Naive thymus-derived CD8-positive, alpha-beta T cell (primary cell): ENCODE measurements around the gene IKBKE. TPM values are rescaled to one million over a fixed set of nuclear protein-coding genes. Genes with fewer than 3 reads are reported as not detected.

Experiments used
- ATAC-seq, 2 donors: fragments of 150-1000 bp; cut with Tn5 transposase in 1 of 2; sonication (Bioruptor Pico), chemical (Tn5 transposase) in 1 of 2; 1 replicate in 1 of 2; 2 replicates in 1 of 2; pipeline ENCODE4 v1.10.0; 2021; ENCODE audit warnings: mild to moderate bottlenecking in 2 of 2, moderate library complexity in 2 of 2
- POLR2A ChIA-PET: fragments of 350-600 bp; sonication (Branson Sonifier 250); formaldehyde crosslinking; loops from one replicate; lab custom pipeline; 2021; ENCODE audit warnings: antibody characterized with exemption; lab: Charles Lee
- DNase-seq, 10 donors: peaks; one replicate each; pipeline versions ENCODE4 v3.0.0 to v3.0.0-alpha.2; 2020 to 2022
- H3K27ac Mint-ChIP-seq, 10 donors: one replicate each; pipeline ENCODE4 v1.8.0; 2020 to 2022; ENCODE audit warnings: mild to moderate bottlenecking in 10 of 10, mixed read lengths in 10 of 10, moderate library complexity in 4 of 10, inconsistent platforms in 1 of 10
- H3K27me3 Mint-ChIP-seq, 5 donors: one replicate each; pipeline ENCODE4 v1.8.0; 2021 to 2022; ENCODE audit warnings: mixed read lengths in 5 of 5
- H3K36me3 Mint-ChIP-seq, 3 donors: one replicate each; pipeline ENCODE4 v1.8.0; 2020 to 2022; ENCODE audit warnings: mixed read lengths in 3 of 3, mild to moderate bottlenecking in 2 of 3, inconsistent platforms in 1 of 3
- H3K4me1 Mint-ChIP-seq, 4 donors: one replicate each; pipeline ENCODE4 v1.8.0; 2021 to 2022; ENCODE audit warnings: mixed read lengths in 4 of 4
- H3K4me3 Mint-ChIP-seq, 10 donors: one replicate each; pipeline ENCODE4 v1.8.0; 2020 to 2022; ENCODE audit warnings: mild to moderate bottlenecking in 10 of 10, mixed read lengths in 10 of 10, moderate library complexity in 6 of 10, inconsistent platforms in 1 of 10
- H3K9me3 Mint-ChIP-seq, 9 donors: one replicate each; pipeline ENCODE4 v1.8.0; 2020 to 2022; ENCODE audit warnings: mixed read lengths in 9 of 9, mild to moderate bottlenecking in 3 of 9, inconsistent platforms in 1 of 9, moderate library complexity in 1 of 9
- polyA plus RNA-seq, 3 donors: library from polyadenylated mRNA; unstranded; fragments of 300-500 nt; fragmentation: Illumina TruSeq; gene quantifications; one replicate each; pipeline ENCODE4 v1.2.3, GENCODE V29; 2021
- total RNA-seq, 8 experiments: library from RNA in 2 of 8; stranded (reverse) in 2 of 8; gene quantifications; one replicate each; pipeline ENCODE4 v1.2.3 and lab custom pipeline; 2021 to 2026

Gene IKBKE
- total and polyA plus RNA-seq, 5 experiments from 2014 or later = 40.5 to 87.3 (median 57.0) TPM

DNA sequence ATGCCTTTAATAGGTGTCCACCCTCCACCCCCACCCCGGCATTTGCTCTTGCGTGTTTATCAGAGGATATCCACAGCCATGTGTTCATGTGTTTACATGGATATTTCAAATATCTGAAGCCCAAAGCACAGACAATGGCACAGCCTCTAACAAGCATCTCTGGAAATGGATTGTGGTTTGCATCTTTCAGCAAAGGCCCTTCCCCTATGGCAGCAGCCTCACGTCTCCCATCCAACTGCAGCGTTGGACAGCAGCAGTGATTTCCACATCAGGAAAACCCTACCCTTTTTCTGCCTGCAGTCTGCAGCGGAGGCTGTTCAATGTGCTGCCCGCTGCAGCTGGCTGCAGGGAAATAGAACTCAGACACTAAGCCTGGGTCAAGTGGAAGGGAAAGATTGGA, 38.7 kb downstream of the IKBKE start:
- H3K27me3 Mint-ChIP-seq = peaks cover 10 to 29% (median 14%) of the 10 kb centered on the region in 5 donors

DNA sequence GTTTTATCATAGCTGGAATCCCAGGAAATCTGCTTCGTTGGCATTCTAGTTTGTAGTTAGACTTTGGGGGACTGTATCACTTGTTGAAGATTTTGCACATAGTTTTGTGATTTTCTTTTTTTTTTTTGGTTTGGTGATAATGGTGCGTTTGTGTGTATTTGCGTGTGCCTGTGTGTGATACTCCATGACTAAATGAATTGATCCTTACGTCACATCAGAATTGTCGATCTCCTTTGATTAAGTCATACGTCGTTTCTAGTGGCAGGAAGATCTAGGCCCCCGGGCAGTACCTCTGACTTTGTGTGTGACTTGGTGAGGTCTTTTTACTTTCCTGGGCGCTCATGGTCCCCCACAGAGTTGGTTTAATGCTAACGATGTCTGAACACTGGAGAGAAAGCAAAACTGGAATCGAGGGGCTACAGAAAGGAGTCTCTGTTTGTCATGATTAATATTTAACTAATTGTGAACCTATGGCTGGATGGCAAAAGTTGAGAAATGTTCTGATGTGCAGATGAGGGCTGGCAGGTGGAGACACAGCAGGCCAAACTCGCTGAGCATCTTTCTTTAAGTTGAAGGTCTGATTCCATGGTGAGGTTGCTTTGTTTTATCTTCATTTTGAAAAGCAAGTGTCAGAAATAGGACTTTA, 39.5 kb downstream of the IKBKE start:
- POLR2A ChIA-PET = interaction anchor here (0.7 kb wide), 1 partner anchor 89 kb away, joined by 5 read pairs; no protein-coding TSS in a partner anchor

More for the DNA sequence above, 38.7 kb downstream of the IKBKE start:
- POLR2A ChIA-PET = interaction anchor here (0.7 kb wide), 1 partner anchor 90 kb away, joined by 5 read pairs; no protein-coding TSS in a partner anchor
- no peaks in the 10 kb centered on the region for H3K9me3 Mint-ChIP-seq
- ATAC-seq = no peak
- peaks cover 14 to 40% (median 38%) of the 10 kb centered on the region in 4 donors for H3K4me1 Mint-ChIP-seq
- peak overlapping the region; percentile 16 to 86 (median 74) for H3K4me3 Mint-ChIP-seq
- no peak for DNase-seq
- peak overlapping the region in 2 of 10 donors; percentile 8 to 23 for H3K27ac Mint-ChIP-seq
- no peaks in the 10 kb centered on the region for H3K36me3 Mint-ChIP-seq

GRCh38 chr1:206510371-206510770, 40.1 kb downstream of the IKBKE start:
- no peak overlapping the region for H3K4me3 Mint-ChIP-seq
- H3K4me1 Mint-ChIP-seq = peaks cover 6 to 27% (median 26%) of the 10 kb centered on the region in 4 donors
- H3K27me3 Mint-ChIP-seq = peaks cover 12 to 29% (median 15%) of the 10 kb centered on the region in 5 donors
- POLR2A ChIA-PET = no interaction called here
- no peak overlapping the region for H3K27ac Mint-ChIP-seq
- no peak for ATAC-seq
- DNase-seq = no peak
- H3K9me3 Mint-ChIP-seq = no peaks in the 10 kb centered on the region
- no peaks in the 10 kb centered on the region for H3K36me3 Mint-ChIP-seq

More for the DNA sequence above, 39.5 kb downstream of the IKBKE start:
- peak overlapping the region in 4 of 10 donors; percentile 3 to 58 (median 42) for H3K4me3 Mint-ChIP-seq
- DNase-seq (no peak), ATAC-seq (no peak)
- H3K27ac Mint-ChIP-seq = peak overlapping the region in 2 of 10 donors; percentile 13 to 20
- H3K4me1 Mint-ChIP-seq = peaks cover 9 to 33% (median 31%) of the 10 kb centered on the region in 4 donors
- H3K36me3 Mint-ChIP-seq = no peaks in the 10 kb centered on the region
- no peaks in the 10 kb centered on the region for H3K9me3 Mint-ChIP-seq
- H3K27me3 Mint-ChIP-seq = peaks cover 12 to 29% (median 15%) of the 10 kb centered on the region in 5 donors

DNA sequence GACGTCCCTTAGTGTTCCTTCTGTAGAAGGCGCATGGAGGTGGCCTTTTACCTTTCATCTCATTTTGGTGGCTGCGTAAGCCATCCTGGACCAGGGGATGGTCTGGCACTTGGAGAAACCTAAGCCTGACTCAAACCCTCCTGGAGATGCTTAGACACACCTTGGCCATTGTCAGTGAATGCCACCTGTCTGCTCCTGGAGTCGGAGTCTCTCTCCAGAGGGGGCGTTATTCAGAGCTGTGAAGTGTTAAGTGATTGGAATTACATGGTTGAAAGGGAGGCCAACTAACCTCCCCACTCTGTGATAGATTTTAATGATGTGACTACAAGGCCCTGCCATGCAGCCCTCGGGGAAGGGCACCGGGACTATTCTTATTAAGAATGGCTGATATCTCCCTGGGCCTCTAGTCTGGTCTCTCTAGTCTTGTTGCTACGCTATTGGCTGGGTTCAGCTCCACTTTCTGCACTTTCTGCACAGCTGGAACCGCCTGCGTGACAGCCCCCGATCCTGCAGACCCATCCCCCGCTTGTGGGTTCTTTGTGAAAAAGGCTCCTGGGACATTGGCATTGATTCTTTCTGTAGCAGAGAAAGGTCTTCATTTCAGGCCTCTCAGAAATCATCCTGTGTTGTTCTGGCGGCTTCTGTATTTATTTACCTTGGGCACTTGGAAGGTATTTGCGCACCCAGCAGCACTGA, 41.2 kb downstream of the IKBKE start:
- no peaks in the 10 kb centered on the region for H3K36me3 Mint-ChIP-seq
- peaks cover 4 to 25% (median 18%) of the 10 kb centered on the region in 4 donors for H3K4me1 Mint-ChIP-seq
- ATAC-seq (no peak), DNase-seq (no peak)
- H3K27me3 Mint-ChIP-seq = peaks cover 13 to 29% (median 15%) of the 10 kb centered on the region in 5 donors
- no peak overlapping the region for H3K4me3 Mint-ChIP-seq
- POLR2A ChIA-PET = no interaction called here
- no peaks in the 10 kb centered on the region for H3K9me3 Mint-ChIP-seq
- H3K27ac Mint-ChIP-seq = peak overlapping the region in 3 of 10 donors; percentile 33 to 66 (median 37)

DNA sequence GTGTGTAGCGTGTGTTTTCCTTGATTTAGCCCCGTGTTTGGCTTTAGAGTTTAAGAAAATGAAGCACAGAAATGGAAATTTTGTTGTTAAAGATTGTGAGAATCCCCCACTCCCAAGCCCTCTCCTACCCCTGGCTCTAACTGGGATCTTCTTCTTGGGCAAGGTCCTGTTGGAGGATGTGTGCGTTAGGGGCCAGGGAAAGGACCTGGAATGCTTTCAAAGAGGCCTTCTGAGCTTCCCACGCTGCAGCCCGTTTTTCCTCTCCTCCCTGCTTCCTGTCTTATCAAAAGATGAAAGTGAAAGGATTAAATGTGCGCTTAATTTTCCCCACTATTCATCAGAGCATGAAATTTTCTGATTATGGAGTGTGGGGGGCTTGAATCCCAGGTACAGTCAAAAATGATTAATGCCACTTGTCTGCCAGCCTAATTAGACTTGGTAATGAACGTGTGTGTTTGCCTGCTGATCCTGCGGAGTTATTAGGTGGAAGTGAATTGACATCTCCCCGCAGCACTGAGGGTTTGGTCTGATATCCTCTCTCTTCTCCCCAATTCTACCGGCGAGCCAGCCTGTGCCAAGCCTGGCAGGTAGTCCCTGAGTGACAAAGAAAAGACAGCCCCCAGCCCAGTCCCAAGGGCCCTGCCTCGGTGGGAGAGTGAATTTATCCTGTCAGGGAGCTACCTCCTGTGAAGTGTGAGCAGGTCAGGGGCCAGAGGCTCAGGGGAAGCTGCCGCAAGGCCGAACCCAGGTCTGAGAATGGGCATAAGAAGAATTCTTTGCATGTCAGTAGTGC, 42.0 kb downstream of the IKBKE start:
- no peak for DNase-seq
- H3K36me3 Mint-ChIP-seq = no peaks in the 10 kb centered on the region
- peaks cover 4 to 22% (median 14%) of the 10 kb centered on the region in 4 donors for H3K4me1 Mint-ChIP-seq
- ATAC-seq = no peak
- POLR2A ChIA-PET = no interaction called here
- peaks cover 13 to 29% (median 15%) of the 10 kb centered on the region in 5 donors for H3K27me3 Mint-ChIP-seq
- H3K4me3 Mint-ChIP-seq = no peak overlapping the region
- H3K27ac Mint-ChIP-seq = no peak overlapping the region
- no peaks in the 10 kb centered on the region for H3K9me3 Mint-ChIP-seq

DNA sequence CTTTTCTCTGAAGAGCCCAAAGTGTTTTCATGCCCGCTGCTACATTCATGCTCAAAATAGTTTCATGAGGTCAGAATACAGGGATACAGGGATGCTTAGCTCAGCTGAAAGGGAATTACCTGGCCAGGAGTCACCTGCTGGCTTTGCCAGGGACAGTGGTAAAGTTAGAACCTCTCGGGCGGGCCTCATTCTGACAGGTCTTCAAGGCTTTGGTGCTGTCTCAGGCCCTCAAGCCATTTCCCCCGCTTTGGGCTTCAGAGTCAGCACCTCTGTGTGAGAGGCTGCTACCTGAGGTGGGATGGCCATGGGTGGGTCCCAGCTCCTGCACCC, 42.5 kb downstream of the IKBKE start:
- Mint-ChIP-seq H3K4me3 (no peak overlapping the region), H3K27me3 (peaks cover 13 to 29% (median 15%) of the 10 kb centered on the region in 5 donors), H3K36me3 (no peaks in the 10 kb centered on the region), H3K4me1 (peaks cover 4 to 22% (median 14%) of the 10 kb centered on the region in 4 donors), H3K27ac (no peak overlapping the region), H3K9me3 (no peaks in the 10 kb centered on the region)
- DNase-seq = no peak
- ATAC-seq = no peak
- POLR2A ChIA-PET = no interaction called here

GRCh38 chr1:206513312-206514111, 43.2 kb downstream of the IKBKE start:
- ATAC-seq (no peak), DNase-seq (no peak)
- Mint-ChIP-seq H3K27me3 (peaks cover 13 to 27% (median 15%) of the 10 kb centered on the region in 5 donors), H3K36me3 (no peaks in the 10 kb centered on the region), H3K27ac (no peak overlapping the region), H3K4me1 (peaks cover 4 to 16% (median 7%) of the 10 kb centered on the region in 4 donors), H3K9me3 (no peaks in the 10 kb centered on the region), H3K4me3 (no peak overlapping the region)
- POLR2A ChIA-PET = no interaction called here

GRCh38 chr1:206514813-206515387, 44.6 kb downstream of the IKBKE start:
- Mint-ChIP-seq H3K4me1 (peaks cover 0 to 8% (median 0%) of the 10 kb centered on the region in 4 donors), H3K36me3 (no peaks in the 10 kb centered on the region), H3K4me3 (no peak overlapping the region), H3K27ac (no peak overlapping the region), H3K9me3 (no peaks in the 10 kb centered on the region), H3K27me3 (peaks cover 3 to 17% (median 10%) of the 10 kb centered on the region in 5 donors)
- no peak for DNase-seq
- POLR2A ChIA-PET = no interaction called here
- no peak for ATAC-seq

- Mint-ChIP-seq H3K4me3 (no peak overlapping the region), H3K4me1 (peaks cover 0 to 8% (median 0%) of the 10 kb centered on the region in 4 donors), H3K9me3 (no peaks in the 10 kb centered on the region), H3K36me3 (no peaks in the 10 kb centered on the region), H3K27ac (no peak overlapping the region), H3K27me3 (peaks cover 0 to 6% (median 3%) of the 10 kb centered on the region in 5 donors)
- DNase-seq (no peak), ATAC-seq (no peak)
- POLR2A ChIA-PET = interaction anchor here (1.7 kb wide), 1 partner anchor 10 kb away, joined by 4 read pairs; the partner anchor contains the start of gene RASSF5
These were observed 46.4 kb downstream of the IKBKE start for GRCh38 chr1:206516728-206516990.

DNA sequence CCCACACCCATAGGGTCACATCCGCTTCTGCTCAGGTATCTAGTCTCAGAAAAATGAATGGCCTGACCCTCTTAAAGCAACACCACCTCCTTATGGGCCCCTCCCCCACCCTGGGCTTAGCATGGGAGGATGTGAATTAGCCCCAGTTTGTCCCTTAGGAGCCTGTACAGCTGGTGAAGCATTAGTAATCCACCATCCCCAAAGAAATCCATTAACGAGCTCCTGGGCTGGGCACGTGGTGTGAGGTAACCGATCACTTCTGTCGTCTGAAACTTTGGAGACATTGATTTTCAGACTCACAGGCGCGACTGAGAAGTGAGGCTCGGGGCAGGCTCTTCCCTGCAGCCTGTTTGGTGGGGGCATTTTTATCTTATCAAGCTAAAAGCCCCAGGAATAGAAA, 47.5 kb downstream of the IKBKE start:
- no peak for DNase-seq
- H3K4me3 Mint-ChIP-seq = no peak overlapping the region
- no peak overlapping the region for H3K27ac Mint-ChIP-seq
- H3K9me3 Mint-ChIP-seq = no peaks in the 10 kb centered on the region
- POLR2A ChIA-PET = interaction anchor here (0.6 to 1.7 kb wide), 2 partner anchors 9 to 11 kb away, joined by 3 to 4 read pairs; partner anchors contain the start of gene RASSF5
- peaks cover 0 to 6% (median 1%) of the 10 kb centered on the region in 5 donors for H3K27me3 Mint-ChIP-seq
- ATAC-seq = no peak
- H3K4me1 Mint-ChIP-seq = peaks cover 0 to 8% (median 0%) of the 10 kb centered on the region in 4 donors
- H3K36me3 Mint-ChIP-seq = no peaks in the 10 kb centered on the region

DNA sequence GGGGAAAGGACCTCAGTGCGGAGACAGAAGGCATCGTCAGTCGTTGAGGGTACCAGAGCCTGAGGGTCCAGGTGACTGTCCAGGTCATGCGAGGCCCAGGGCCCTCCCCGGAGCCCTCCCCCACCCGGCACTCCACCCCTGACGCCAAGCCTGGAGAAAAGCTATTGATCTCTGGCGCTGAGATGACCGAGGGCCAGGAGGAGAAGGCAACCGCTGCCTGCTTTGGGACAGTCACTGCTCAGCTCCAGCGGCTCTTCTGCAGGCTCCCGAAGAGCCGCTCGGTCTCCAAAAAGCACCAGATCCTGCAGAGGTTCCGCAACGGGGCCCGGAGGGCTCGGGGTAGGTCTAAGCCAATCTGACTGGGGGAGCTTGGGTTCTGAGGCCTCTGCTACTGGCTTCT, 47.9 kb downstream of the IKBKE start:
- H3K27me3 Mint-ChIP-seq = peaks cover 0 to 6% (median 1%) of the 10 kb centered on the region in 5 donors
- POLR2A ChIA-PET = interaction anchor here (0.6 kb wide), 1 partner anchor 10 kb away, joined by 3 read pairs; no protein-coding TSS in a partner anchor
- H3K27ac Mint-ChIP-seq = no peak overlapping the region
- ATAC-seq (no peak), DNase-seq (no peak)
- H3K9me3 Mint-ChIP-seq = no peaks in the 10 kb centered on the region
- H3K4me3 Mint-ChIP-seq = no peak overlapping the region
- H3K36me3 Mint-ChIP-seq = no peaks in the 10 kb centered on the region
- peaks cover 0 to 8% (median 0%) of the 10 kb centered on the region in 4 donors for H3K4me1 Mint-ChIP-seq

- H3K4me3 Mint-ChIP-seq = no peak overlapping the region
- H3K36me3 Mint-ChIP-seq = no peaks in the 10 kb centered on the region
- POLR2A ChIA-PET = no interaction called here
- H3K9me3 Mint-ChIP-seq = no peaks in the 10 kb centered on the region
- DNase-seq (no peak), ATAC-seq (no peak)
- no peak overlapping the region for H3K27ac Mint-ChIP-seq
- H3K4me1 Mint-ChIP-seq = peaks cover 0 to 8% (median 0%) of the 10 kb centered on the region in 4 donors
- peaks cover 0 to 6% (median 1%) of the 10 kb centered on the region in 5 donors for H3K27me3 Mint-ChIP-seq
These were observed 48.5 kb downstream of the IKBKE start for GRCh38 chr1:206518743-206519142.
